ENCODE data around the gene PPP4C.
A peak's percentile ranks its signal among the peaks of the same experiment; 100 is the strongest.
"Not testable (repeated sequence)": the region's sequence is repeated elsewhere in the genome, so short reads cannot be mapped to it uniquely, and the experiment has no call there.

PPP4C gene

DNA sequence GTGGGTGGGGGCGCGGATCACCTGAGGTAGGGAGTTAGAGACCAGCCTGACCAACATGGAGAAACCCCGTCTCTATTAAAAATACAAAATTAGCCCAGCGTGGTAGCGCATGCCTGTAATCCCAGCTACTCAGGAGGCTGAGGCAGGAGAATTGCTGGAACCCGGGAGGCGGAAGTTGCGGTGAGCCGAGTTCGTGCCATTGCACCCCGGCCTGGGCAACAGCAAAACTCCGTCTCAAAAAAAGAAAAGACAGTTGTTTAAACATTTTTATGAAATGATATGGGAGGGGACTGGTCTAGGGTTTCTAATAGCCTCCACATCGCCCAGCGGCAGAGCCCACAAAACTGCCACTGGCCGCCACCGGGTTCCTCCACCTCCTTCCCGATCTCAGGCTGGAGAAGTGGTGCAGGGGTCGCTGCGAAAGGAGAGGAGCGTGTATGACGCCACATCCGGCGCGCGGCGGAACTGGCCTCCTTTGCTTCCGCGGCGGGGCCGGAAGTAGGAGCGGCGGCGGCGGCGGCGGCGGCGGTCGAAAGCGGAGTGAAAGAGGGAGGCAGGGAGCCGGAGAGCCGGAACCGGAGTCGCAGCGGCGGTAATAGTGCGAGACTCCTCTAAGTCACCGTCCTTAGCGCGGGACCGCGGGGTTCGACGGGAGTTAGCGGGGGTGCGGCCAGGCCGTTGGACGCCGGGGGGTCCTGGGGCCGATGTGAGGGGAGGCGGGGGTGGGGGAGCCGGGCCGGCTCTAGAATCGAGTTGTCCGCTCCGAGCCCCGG, at the start of gene PPP4C:
Gene PPP4C (plus strand): TSS at position 492 of the 773 bp plus-strand sequence. CDS start 384 bp downstream, outside the sequence.
- FAIRE-seq (no peak), DNase-seq (ENCODE audit: low spot score) (peak; percentile 92)

DNA sequence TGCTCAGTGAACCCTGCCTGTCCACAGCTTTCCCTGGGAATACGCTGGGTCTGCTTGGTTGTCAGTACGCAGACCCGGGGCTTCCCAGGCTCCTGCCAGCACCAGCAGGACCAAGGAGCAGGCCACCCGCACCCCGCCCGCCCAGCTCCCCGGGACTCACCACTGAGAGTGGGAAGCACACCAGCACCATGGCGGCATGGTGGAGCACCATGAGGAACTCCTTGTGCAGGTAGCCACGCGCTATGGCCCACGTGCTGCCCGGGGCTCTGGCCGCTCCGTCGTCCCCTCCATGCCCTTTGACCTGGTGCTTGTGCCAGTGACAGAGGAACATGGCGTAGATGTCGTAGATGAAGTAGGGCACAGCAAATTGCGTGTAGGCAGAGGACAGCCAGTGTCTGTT, 49.3 kb upstream of the PPP4C start:
- no peak for FAIRE-seq
- no peak for DNase-seq (ENCODE audit: low spot score)

DNA sequence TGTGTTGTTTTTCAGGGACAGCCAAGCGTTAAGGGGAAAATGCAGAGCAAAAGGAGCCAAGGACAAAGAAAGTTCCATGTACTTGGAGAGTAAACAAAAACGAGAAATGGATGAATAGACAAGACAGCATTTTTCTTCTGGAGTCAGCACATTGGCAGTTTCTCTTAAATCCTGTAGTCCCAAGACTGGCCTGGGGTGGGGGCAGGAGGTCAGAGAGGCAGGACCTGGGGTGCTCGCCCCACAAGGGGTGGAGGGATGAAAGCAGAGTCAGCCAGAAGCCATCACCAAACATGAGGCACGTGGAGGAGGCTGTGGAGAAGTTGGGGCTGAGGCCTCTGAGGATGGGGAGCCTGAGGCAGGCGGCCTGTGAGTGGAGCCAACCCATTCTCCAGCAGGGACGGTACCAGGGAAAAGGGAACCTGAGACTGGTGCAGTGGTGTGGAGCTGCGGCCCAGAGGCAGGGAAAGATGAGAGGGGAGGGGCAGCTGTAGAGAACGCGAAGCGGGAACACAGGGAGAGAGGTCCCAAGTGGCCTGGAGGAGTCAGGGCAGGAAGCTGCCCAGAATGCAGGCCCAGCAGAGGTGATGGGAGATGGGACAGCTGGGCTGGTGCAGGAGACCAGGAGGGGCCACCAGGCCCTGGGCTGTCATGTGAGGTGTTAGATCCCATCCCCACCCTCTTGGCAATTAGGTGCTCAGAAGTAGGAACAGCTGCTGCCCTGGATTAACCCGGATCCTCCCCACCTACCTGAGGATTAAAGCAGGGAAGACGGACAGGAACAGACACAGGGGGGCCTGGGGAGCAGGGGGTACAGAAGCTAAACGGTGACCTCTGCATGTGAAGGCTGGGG, 48.0 kb upstream of the PPP4C start:
- DNase-seq (ENCODE audit: low spot score) (no peak), FAIRE-seq (no peak)

DNA sequence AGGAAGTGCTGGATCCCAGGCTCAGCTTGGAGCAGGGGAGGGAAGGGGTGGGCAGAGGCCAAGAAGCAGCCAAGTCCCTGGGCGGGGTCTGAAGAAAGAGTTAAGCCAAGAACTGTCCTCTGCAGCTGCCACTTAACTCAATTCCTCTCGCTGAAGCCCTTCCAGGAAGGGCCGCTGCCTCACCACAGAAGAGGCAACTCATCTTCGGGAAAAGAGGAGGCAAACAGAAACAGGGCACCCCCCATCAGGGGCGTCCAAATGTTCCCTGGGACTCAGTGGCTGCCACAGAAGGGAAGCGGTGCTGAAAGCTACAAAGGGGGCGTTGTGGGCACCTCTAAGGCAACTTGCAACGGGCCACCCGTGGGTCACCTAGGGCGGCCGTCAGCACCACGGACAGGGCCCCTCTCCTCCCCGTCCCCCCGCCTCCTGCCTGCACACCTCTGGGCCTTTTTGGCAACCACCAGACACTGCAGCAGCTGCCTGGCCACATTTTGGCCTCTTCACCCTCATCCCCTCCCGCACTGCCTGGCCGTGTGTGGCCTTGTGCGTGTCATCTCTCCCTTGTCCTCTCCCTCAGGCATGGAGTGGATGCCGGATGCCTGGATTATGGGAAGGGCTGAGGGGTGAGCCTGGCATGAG, 47.2 kb upstream of the PPP4C start:
- FAIRE-seq = no peak
- no peak for DNase-seq (ENCODE audit: low spot score)

DNA sequence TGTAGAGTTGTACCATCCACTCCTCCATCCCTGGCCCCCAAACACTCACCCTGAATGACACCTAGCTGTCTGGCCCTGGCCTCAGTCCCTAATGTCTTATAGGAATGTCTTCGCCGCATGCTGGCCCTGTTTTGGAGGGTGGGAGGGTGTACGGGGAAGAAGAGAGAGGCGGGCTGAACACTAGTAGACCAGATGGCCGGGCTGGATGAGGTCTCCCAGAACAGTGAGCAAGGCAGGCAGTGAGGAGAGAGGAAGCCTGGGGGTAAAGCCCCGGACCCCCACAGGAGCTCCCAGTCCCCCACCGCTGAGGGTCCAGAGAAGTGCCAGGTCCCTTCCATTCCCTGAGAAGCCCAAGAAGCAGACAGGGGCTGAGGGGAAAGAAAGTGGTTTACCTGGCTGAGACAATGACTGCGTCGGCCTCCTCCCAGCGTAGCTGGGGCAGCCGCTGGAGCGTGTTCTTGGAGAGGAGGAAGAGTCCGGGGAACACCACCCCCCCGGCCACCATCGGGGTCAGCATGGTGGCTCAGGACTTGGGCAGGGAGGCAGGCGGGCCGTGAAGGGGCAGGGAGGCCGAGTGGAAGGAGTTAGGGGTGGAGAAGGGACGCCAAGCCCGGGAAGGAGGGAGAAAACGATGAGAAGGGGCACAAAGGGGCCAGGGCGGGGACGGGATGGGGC, 45.6 kb upstream of the PPP4C start:
- FAIRE-seq = no peak
- no peak for DNase-seq (ENCODE audit: low spot score)

DNA sequence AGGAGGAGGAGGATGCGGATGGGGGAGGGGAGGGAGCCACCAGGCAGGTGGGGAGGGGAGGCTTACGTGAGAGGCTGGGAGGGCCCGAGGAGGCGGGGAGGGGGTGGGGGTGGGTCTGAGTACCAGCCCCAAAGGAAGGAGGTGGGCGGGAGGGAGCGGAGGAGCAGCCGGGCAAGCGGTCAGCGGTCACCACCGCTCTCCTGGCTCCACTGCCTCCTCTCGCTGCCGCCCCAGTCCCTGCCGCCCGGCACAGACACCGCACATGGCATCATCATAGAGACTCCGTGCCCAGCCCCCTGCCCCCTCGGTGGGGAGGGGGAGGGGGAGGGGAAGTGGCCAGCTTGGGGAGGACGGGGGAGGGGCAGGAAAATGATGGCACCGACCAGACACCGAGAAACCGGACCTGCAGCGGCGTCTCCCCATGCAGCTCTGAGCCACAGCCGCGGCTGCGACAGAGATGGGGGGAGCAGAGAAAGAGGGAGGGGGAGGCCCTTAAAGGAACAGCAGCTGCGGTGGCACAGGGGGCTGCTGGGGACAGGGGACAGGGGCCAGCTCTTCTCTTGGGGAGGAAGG, 44.9 kb upstream of the PPP4C start, which contains the start of gene TLCD3B:
Gene TLCD3B (minus strand): TSS at position 431 of the 573 bp plus-strand sequence. CDS start 744 bp downstream, outside the sequence.
- DNase-seq (ENCODE audit: low spot score) (no peak), FAIRE-seq (no peak)

DNA sequence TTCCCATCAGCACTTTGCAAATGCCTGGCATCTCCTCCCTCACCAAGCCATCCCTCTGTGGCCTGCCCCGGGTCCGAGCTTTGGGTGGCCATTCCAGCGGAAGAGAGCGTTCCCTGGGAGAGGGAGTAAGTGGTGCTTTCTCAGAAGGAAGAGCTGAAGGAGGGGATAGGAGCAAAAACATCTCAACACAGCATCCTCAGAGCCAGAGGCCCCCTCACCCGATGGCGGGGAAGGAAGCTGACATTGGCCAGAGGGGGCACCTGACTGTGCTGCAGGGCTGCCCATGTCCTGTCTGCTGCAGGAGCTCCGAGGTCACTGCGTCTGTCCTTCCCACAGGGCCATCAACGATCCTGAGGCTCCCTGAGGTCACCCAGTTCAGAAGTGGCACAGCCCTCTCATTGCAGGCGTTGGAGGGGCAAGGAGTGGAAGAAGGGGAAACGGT, 44.3 kb upstream of the PPP4C start:
- DNase-seq (ENCODE audit: low spot score) (no peak), FAIRE-seq (no peak)

DNA sequence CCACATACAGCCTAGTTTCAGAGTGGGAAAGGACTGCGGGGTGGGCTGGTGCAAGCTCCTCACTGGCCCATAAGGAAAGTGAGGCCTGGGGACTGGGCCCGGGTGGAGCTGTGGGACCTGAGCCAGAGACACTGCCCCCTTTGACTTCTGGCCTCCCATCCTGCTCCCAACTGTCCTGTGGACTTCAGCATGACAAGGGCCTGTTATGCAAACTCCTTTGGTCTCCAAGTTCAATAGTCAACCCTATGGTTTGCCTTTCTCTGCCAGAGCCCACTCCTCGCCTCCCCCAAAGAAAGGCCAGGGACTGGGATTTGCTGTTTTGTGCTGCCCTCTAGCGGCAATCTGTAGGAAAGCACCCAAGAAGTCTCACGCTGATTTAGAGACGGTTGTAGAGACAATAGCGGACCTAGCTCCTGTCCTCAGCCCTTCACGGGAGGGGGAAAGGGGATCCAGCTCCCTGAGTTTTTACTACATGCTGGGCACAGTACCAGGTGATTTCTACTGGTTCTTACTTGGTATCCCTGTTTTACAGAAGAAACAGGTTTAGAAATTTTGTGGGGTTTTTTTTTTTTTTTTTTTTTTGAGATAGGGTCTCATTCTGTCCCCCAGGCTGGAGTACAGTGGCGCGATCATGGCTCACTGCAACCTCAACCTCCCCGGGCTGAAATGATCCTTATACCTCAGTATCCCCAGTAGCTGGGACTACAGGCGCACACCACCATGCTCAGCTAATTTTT, 43.5 kb upstream of the PPP4C start:
- DNase-seq (ENCODE audit: low spot score) = peak; percentile 63
- FAIRE-seq = no peak

DNA sequence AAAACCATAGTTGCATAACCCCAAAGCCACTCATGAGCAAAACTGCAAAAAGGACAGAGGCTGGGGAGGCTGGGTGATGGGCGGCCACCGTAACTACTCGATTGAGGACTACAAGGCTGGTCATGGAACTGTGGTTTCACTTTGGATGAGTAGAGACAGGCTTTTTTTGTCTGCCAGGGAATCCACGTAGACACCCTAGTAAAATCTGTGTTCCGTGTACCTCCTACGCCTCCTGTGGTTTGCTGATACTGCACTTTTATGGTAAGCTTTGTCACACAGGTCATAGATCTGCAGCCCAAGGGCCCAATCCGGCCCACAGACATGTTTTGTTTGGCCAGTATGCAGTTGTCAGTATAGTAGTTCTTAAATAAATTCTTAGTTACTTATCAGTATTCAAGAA, 42.5 kb upstream of the PPP4C start:
- FAIRE-seq = no peak

DNA sequence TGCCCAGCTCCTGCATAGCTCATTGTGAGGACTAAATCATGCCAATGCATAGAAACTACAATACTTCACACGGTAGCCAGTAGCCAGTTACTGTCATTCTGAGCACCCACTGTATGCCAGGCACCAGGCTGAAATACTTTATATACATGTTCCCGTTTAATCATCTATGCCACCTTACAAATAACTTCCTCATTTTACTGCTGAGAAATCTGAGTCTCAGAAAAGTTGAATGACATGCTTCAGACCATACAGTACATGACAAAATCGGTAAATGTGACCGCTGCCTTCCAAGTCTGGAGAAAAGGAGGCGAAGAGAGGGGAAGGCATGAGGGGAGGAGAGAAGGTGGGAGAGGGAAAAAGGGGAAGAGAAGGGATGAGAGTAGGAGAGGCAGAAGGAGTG, 35.6 kb upstream of the PPP4C start:
- DNase-seq (ENCODE audit: low spot score) = no peak
- FAIRE-seq = no peak

More for the DNA sequence above, 42.5 kb upstream of the PPP4C start:
- no peak for DNase-seq (ENCODE audit: low spot score)

DNA sequence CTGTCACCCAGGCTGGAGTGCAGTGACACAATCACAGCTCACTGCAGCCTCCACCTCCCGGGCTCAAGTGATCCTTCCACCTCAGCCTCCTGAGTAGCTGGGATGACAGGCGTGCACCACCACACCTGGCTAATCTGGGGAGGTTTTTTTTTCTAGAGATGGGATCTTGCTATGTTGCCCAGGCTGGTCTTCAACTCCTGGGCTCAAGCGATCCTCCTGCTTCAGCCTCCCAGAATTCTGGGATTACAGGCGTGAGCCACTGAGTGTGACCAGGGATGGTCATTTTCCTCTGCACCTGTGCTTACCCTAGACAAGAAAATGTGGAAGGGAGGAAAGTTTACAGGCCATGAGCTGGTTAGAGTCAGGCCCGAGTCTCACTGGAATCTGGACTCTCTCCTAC, 35.1 kb upstream of the PPP4C start:
- DNase-seq (ENCODE audit: low spot score); FAIRE-seq: not testable (repeated sequence)

DNA sequence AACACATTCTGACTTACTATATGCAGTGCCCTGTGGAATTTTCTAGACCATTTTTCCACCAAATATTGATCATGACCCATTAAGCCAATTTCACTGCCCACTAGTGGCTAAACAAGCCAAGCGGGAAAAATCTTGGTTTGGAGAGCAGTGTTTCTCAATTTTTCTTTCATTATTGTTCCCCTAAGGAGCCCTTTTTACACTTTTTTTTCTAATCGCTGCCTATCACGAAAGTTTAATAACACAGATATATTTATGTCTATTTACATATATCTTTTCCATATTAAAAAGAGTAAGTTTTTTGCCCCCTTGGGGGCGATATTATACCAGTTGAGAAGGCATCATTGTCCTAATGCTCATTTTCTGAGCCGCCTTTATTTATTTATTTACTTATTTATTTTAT, 34.0 kb upstream of the PPP4C start:
- FAIRE-seq (no peak), DNase-seq (ENCODE audit: low spot score) (no peak)

DNA sequence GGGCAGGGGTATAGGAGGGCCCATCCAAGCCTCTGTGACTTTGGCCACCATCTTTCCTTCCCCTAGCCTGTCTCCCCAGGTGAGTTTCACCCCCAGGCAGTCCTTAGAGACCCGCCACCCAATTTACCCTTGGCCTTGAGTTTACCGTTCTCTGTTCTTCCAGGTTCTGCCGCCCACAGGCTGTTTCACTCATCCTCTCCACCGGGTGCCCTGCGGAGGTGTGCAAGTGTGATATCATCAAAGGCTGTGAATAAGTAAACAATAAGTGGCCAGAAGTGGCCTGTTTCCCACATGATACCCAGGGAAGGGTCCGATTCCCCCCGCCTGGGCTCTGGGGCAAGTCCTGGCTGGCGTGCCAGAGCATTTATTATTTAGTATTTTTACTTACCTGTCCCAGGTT, 29.6 kb upstream of the PPP4C start:
- FAIRE-seq (no peak), DNase-seq (ENCODE audit: low spot score) (no peak)

DNA sequence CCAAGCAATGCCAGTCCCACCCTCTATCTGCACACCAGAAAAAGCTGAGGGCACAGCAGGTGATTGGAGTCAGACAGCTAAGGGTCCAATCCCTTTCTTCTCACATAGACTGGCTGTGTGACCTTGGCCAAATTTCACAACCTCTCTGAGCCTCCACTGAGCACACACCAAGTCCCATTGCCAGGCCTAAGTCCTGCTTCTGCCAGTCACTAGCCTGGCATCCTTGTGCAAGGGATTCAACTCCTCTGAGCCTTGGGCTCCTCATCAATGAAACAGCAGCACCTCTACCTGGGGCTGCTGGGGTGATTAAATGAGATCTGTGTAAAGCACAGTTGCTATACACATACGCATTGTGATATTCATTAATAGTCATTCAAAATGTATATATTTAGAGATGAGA, 29.2 kb upstream of the PPP4C start:
- no peak for FAIRE-seq
- no peak for DNase-seq (ENCODE audit: low spot score)

DNA sequence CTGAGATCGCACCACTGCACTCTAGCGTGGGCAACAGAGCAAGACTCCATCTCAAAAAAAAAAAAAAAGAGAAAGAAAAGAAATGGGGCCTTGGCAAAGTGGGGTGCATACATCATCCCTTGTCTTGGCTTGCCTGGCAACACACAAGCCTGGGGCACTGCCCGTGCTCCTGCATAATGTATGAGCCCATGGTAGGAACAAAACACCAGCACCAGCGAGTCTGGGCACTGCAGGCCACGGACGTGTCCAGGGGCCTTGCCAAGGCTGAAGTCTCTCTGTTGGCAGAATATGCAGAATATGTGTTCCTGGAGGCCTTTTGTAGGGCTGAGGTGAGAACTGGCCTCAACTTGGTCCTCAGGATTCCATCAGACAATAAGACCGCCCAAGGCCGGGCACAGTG, 25.9 kb upstream of the PPP4C start:
- DNase-seq (ENCODE audit: low spot score) (no peak), FAIRE-seq (no peak)

DNA sequence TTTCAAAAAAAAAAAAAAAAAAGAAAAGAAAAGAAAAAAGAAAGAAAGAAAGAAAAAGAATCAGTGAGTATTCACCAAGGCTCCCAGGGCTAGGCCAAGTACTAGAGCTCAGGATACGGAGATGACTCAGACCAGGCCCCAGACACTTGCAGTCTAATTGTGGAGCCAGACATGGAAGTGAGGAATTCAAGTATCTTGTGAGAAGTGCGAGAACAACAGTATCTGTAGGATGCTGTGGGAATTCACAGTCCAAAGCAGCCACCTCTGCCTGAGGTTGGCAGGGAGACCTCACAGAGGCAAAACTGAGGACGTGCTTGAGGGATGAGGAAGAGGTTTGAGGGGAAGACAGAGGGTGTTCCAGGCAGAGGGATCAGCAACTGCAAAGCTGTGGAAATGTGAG, 24.3 kb upstream of the PPP4C start:
- no peak for FAIRE-seq
- DNase-seq (ENCODE audit: low spot score) = peak; percentile 42

DNA sequence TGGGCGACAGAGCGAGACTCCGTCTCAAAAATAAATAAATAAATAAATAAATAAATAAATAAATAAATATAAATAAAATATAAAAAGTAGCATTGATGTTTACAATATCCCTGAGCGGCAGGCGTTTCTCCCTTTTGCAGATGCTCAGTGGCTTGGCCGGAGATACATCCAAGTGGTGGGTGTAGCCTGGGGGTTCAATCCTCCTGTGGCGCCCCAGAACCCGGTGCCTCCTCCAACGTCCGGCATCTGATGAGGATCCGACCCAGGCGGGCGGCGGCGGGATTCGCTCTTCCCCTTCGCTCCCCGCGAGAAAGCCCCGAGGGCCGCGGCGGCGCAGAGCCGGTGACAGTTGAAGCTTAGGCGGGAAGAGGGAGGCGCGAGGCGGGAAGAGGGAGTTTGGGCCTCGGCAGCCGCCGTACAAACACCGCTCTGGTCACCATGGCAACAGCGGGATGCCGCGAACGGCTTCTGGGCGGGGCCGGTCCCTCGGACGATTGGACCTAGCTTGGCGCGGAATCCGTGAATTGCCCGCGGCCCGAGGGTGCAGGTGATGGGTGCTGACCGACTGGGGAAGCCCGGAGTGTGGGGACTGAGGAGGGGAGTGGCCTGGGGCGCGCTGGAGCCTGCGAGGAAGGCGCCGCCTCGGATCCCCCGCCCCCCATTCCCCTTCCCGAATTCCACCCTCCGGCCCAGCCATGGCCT, 23.0 kb upstream of the PPP4C start:
- FAIRE-seq = no peak
- peak; percentile 89 for DNase-seq (ENCODE audit: low spot score)

DNA sequence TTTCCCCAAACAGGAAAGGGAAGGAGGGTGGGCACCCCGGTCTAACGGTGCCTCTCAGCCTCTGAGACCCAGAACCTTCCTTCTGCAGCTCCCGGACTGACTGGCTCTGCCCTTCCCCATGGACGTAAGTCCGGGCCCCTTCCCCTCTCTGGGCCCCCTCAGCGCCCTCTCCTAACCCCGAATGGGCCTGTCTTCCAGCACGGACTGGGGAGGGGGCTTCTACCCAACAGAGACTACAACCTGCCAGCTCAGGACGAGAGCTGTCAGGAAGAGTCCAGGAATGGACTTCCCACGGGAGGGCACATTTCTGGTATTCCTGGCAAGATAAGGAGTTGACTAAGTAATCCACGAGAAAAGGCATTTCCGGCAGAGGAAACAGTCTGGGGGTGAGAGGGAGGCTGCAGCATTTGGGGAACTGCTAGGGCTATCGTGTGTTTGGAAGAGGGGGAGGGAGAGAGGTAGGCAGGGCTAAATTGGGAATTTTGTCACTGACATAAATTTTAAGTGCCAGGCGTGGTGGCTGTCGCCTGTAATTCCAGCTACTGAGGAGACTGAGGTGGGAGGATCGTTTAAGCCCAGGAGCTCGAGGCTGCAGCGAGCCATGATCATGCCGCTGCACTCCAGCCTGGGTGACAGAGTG, 22.3 kb upstream of the PPP4C start:
- no peak for DNase-seq (ENCODE audit: low spot score)
- no peak for FAIRE-seq

DNA sequence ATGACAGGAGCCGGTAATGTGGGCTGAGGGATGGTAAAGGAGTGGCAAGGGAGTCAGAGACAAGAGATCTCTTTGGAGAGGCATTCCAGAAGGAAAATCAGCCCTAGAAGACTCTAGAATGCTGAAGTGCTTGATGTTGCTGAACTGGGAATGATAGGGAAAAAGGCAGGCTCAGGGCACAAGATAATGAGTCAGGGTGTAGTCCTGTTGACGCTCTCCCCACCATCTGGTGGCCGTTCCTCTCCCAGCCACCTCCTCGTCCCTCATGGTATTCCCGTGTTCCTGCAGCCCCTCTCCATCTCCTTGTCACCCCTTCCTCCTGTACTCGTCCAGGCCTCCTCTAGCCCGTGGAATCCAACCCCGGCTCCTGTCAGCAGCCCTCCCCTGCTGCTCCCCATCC, 21.3 kb upstream of the PPP4C start:
- no peak for DNase-seq (ENCODE audit: low spot score)
- FAIRE-seq = no peak

All from urothelium cell line (cell line).